Measurements from ENCODE around the gene DNAJC21. TPM values are rescaled to one million over a fixed set of nuclear protein-coding genes. Genes with fewer than 3 reads are reported as not detected.
A peak's percentile ranks its signal among the peaks of the same experiment; 100 is the strongest.

DNAJC21 gene
- total RNA-seq (10 to 100 TPM; 10.7 to 21.0 TPM), polyA plus RNA-seq (10 to 100 TPM in 1 of 2 donors, 1 to 10 TPM in 1; 8.8 to 12.9 TPM)

DNA sequence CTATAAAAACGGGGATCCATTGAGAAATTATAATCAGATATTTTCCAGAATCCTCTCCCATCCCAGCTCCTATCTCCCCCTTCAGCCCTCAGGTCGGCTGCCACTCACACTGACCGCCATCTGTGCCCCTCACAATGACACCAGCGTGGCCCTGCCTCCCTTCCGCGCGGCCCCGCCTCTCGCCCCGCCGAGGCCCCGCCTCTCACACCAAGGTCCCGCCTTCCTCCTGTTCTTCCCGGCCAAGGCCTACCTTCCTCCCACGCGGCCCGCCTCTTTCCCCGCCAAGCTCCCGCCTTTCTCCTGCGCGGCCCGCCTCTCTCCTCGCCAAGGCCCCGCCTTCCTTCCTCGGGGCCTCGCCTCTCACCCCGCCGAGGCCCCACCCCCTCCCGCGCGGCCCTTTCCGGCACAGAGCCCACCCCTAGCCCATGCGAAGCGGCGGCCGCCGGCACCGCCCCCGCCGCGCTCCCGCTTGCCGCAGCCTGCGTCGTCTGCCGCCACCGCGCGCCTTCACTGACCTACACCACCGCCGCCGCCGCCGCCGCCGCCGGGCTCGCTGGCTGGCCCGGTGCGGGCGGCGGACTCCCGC, at the start of gene DNAJC21:
DNAJC21 (plus strand) TSS at position 426 of the 586 bp plus-strand sequence. CDS start 261 bp downstream, outside the sequence.
- Histone ChIP-seq H3K27ac (ENCODE audit: low read depth in 1 of 2, low read length in 2 of 2) (peak within 1 kb of the TSS; percentile 95), H3K9ac (ENCODE audit: low read depth in 1 of 2, low read length in 2 of 2) (peak within 1 kb of the TSS; percentile 63 to 87), H3K9me3 (ENCODE audit: control insufficient read depth in 4 of 4, low read length in 3 of 4) (no peaks in the 10 kb centered on the region), H3K36me3 (ENCODE audit: control insufficient read depth in 4 of 4, insufficient read depth in 3 of 4, low read depth in 1 of 4, low read length in 3 of 4) (peaks cover 3 to 18% (median 12%) of the 10 kb centered on the region in 4 donors), H3K4me1 (ENCODE audit: control insufficient read depth in 4 of 4, insufficient read depth in 4 of 4, low read length in 3 of 4) (peaks cover 0 to 23% (median 9%) of the 10 kb centered on the region in 4 donors), H3K4me3 (ENCODE audit: low read depth in 1 of 3, low read length in 3 of 3) (peak within 1 kb of the TSS; percentile 92 to 96 (median 93)), H3K27me3 (ENCODE audit: control insufficient read depth in 4 of 4, insufficient read depth in 4 of 4, low read length in 3 of 4) (no peaks in the 10 kb centered on the region)
- WGBS, result under 1% methylated on average over 63 of the region's 63 CpGs
- DNase-seq (ENCODE audit: low spot score), result peak; percentile 98
- no peak for TF ChIP-seq TAF1 (conservative IDR thresholded peaks at IDR 0.05)
- peak in 1 of 2 donors; percentile 14 for TF ChIP-seq RXRA (IDR thresholded peaks at IDR 0.05)
- TF ChIP-seq ATF3 (IDR thresholded peaks at IDR 0.05), result no peak
- TF ChIP-seq SP1 (IDR thresholded peaks at IDR 0.05), result peak; percentile 78
- no peak for TF ChIP-seq RAD21 (IDR thresholded peaks at IDR 0.05)
- no peak for TF ChIP-seq FOXA2 (IDR thresholded peaks at IDR 0.05)
- TF ChIP-seq CTCF (IDR thresholded peaks at IDR 0.05; ENCODE audit: low read depth, low read length, missing input control), result no peak
- no peak for TF ChIP-seq NR2F2 (IDR thresholded peaks at IDR 0.05)
- no peak for TF ChIP-seq HNF4G (IDR thresholded peaks at IDR 0.05)
- peak; percentile 88 to 92 for TF ChIP-seq EGR1 (IDR thresholded peaks at IDR 0.05; ENCODE audit: low read depth in 2 of 2)
- TF ChIP-seq, protein P1, sequence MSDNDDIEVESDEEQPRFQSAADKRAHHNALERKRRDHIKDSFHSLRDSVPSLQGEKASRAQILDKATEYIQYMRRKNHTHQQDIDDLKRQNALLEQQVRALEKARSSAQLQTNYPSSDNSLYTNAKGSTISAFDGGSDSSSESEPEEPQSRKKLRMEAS (IDR thresholded peaks at IDR 0.05), result peak; percentile 60
- no peak for TF ChIP-seq HNF4A (conservative IDR thresholded peaks at IDR 0.05)
- TF ChIP-seq FOXA1 (IDR thresholded peaks at IDR 0.05), result no peak
- TF ChIP-seq, protein P2, sequence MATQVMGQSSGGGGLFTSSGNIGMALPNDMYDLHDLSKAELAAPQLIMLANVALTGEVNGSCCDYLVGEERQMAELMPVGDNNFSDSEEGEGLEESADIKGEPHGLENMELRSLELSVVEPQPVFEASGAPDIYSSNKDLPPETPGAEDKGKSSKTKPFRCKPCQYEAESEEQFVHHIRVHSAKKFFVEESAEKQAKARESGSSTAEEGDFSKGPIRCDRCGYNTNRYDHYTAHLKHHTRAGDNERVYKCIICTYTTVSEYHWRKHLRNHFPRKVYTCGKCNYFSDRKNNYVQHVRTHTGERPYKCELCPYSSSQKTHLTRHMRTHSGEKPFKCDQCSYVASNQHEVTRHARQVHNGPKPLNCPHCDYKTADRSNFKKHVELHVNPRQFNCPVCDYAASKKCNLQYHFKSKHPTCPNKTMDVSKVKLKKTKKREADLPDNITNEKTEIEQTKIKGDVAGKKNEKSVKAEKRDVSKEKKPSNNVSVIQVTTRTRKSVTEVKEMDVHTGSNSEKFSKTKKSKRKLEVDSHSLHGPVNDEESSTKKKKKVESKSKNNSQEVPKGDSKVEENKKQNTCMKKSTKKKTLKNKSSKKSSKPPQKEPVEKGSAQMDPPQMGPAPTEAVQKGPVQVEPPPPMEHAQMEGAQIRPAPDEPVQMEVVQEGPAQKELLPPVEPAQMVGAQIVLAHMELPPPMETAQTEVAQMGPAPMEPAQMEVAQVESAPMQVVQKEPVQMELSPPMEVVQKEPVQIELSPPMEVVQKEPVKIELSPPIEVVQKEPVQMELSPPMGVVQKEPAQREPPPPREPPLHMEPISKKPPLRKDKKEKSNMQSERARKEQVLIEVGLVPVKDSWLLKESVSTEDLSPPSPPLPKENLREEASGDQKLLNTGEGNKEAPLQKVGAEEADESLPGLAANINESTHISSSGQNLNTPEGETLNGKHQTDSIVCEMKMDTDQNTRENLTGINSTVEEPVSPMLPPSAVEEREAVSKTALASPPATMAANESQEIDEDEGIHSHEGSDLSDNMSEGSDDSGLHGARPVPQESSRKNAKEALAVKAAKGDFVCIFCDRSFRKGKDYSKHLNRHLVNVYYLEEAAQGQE (IDR thresholded peaks at IDR 0.05), result no peak
- peak; percentile 68 for TF ChIP-seq YY1 (IDR thresholded peaks at IDR 0.05)
- TF ChIP-seq GABPA (IDR thresholded peaks at IDR 0.05 in 1 of 2, conservative IDR thresholded peaks at IDR 0.05 in 1 of 2), result peak in 1 of 2 donors; percentile 72
- TF ChIP-seq JUND (IDR thresholded peaks at IDR 0.05), result no peak
- TF ChIP-seq ZBTB33 (IDR thresholded peaks at IDR 0.05), result no peak
